HFFc6 (cell line): Measurements from ENCODE around the gene AOPEP. TPM values are rescaled to one million over a fixed set of nuclear protein-coding genes. Genes with fewer than 3 reads are reported as not detected.

Experiments used
- DNase-seq: peaks from one replicate; pipeline ENCODE4 v3.0.0-alpha.2; 2018
- H3K27ac Mint-ChIP-seq: 2 replicates; pipeline ENCODE4 v1.8.0; 2020; ENCODE audit warnings: mild to moderate bottlenecking, mixed read lengths
- H3K27me3 Mint-ChIP-seq: 2 replicates; pipeline ENCODE4 v1.8.0; 2021; ENCODE audit warnings: mild to moderate bottlenecking, moderate library complexity, mixed read lengths; ENCODE audit not compliant: insufficient read depth
- H3K36me3 Mint-ChIP-seq: 2 replicates; pipeline ENCODE4 v1.8.0; 2021; ENCODE audit warnings: low read depth, mixed read lengths
- H3K4me1 Mint-ChIP-seq: 2 replicates; pipeline ENCODE4 v1.8.0; 2020; ENCODE audit warnings: low read depth, mixed read lengths
- H3K4me3 Mint-ChIP-seq: 2 replicates; pipeline ENCODE4 v1.8.0; 2020; ENCODE audit warnings: mild to moderate bottlenecking, moderate library complexity, mixed read lengths
- H3K9me3 Mint-ChIP-seq: 2 replicates; pipeline ENCODE4 v1.8.0; 2020; ENCODE audit warnings: mild to moderate bottlenecking, mixed read lengths
- CTCF ChIP-seq: fragments of 200-600 bp; sonication (generic); IDR thresholded peaks from 2 replicates; pipeline ENCODE4 v1.5.0; 2021; ENCODE audit warnings: antibody characterized with exemption, mild to moderate bottlenecking
- total RNA-seq, 6 experiments: library from RNA; stranded (reverse); fragmentation: NEBNext Ultra II Directional; extraction: Animal tissue kit (Norgen Biotek cat#: 25700); gene quantifications; 2 replicates in 1 of 6; 3 replicates in 5 of 6; pipeline ENCODE4 v1.2.3, GENCODE V29; 2021

Gene AOPEP
- total RNA-seq, 6 experiments from 2014 or later: 32.2 to 46.6 (median 36.3) TPM

- Mint-ChIP-seq H3K4me1 (peaks cover 65% of the 10 kb centered on the region), H3K36me3 (peaks cover 51% of the 10 kb centered on the region)
- DNase-seq: no peak
Observed at GRCh38 chr9:95067897-95068296, 341.4 kb downstream of the AOPEP start.

GRCh38 chr9:95070549-95071021 lies 344.1 kb downstream of the AOPEP start:
- Mint-ChIP-seq H3K9me3 (no peaks in the 10 kb centered on the region), H3K4me1 (peaks cover 49% of the 10 kb centered on the region), H3K4me3 (no peak overlapping the region), H3K36me3 (peaks cover 40% of the 10 kb centered on the region), H3K27me3 (peaks cover 3% of the 10 kb centered on the region; the same call in 1 of the 2 replicates), H3K27ac (peak overlapping the region; percentile 6; the same call in 1 of the 2 replicates)
- no peak for TF ChIP-seq CTCF
- no peak for DNase-seq

More at GRCh38 chr9:95067897-95068296, 341.4 kb downstream of the AOPEP start:
- peak overlapping the region; percentile 17; the same call in 1 of the 2 replicates for H3K27ac Mint-ChIP-seq
- peaks cover 5% of the 10 kb centered on the region for H3K27me3 Mint-ChIP-seq
- no peak for TF ChIP-seq CTCF
- no peak overlapping the region for H3K4me3 Mint-ChIP-seq
- H3K9me3 Mint-ChIP-seq: no peaks in the 10 kb centered on the region

GRCh38 chr9:95071450-95071849 lies 345.0 kb downstream of the AOPEP start:
- H3K4me3 Mint-ChIP-seq: no peak overlapping the region
- peaks cover 40% of the 10 kb centered on the region for H3K36me3 Mint-ChIP-seq
- no peak for TF ChIP-seq CTCF
- peaks cover 3% of the 10 kb centered on the region for H3K27me3 Mint-ChIP-seq
- H3K4me1 Mint-ChIP-seq: peaks cover 41% of the 10 kb centered on the region
- no peak for DNase-seq
- H3K27ac Mint-ChIP-seq: no peak overlapping the region
- H3K9me3 Mint-ChIP-seq: no peaks in the 10 kb centered on the region

- Mint-ChIP-seq H3K4me1 (peaks cover 36% of the 10 kb centered on the region), H3K27ac (no peak overlapping the region), H3K36me3 (peaks cover 37% of the 10 kb centered on the region), H3K27me3 (peaks cover 4% of the 10 kb centered on the region), H3K9me3 (no peaks in the 10 kb centered on the region), H3K4me3 (no peak overlapping the region)
- DNase-seq: no peak
- no peak for TF ChIP-seq CTCF
Observed at GRCh38 chr9:95071925-95072324, 345.4 kb downstream of the AOPEP start.

- H3K27ac Mint-ChIP-seq: no peak overlapping the region; the same call in 1 of the 2 replicates
- H3K9me3 Mint-ChIP-seq: no peaks in the 10 kb centered on the region
- H3K36me3 Mint-ChIP-seq: peaks cover 31% of the 10 kb centered on the region
- H3K27me3 Mint-ChIP-seq: peaks cover 2% of the 10 kb centered on the region
- no peak for DNase-seq
- peaks cover 24% of the 10 kb centered on the region for H3K4me1 Mint-ChIP-seq
- TF ChIP-seq CTCF: peak; percentile 54
- no peak overlapping the region for H3K4me3 Mint-ChIP-seq
Observed at GRCh38 chr9:95073042-95073607, 346.6 kb downstream of the AOPEP start.
